ENCODE data around the gene MTMR3.

Gene MTMR3

DNA sequence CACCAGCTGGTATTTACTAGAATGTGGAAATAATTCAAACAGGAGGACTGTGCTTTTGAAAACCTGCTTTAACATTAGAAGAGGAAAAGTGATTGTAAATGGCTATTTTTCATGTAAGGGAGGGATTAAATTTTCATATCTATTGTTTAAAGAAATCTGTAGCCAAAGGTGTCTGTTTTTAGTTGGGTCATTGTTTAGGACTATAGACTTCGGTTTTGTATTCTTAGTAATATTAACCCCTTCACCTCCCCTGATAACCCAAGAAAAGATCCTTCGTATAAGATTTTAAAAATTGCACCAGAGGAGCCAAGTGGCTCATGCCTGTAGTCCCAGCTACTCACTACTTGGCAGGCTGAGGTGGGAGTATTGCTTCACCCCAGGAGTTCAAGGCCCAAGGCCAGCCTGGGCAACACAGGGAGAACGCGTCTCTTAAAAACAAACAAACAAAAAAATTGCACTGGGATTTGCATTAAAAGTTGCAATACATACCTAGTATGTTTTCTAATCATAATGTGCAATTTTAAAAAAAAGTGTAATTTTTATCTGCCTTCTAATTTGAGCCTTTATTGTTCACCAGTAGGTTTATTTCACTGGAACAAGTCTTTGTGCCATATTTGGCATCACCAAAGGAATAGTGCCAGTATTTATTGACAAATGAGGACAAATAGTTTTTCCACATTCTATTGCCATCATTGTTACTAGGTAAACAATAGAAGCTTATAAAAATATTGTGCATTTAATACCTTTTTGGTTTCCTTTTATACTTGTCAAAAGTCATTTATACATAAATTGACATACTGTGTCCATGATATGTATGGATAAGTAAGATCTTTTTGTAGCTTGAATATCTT, 34.3 kb downstream of the MTMR3 start:
- no peak for DNase-seq

DNA sequence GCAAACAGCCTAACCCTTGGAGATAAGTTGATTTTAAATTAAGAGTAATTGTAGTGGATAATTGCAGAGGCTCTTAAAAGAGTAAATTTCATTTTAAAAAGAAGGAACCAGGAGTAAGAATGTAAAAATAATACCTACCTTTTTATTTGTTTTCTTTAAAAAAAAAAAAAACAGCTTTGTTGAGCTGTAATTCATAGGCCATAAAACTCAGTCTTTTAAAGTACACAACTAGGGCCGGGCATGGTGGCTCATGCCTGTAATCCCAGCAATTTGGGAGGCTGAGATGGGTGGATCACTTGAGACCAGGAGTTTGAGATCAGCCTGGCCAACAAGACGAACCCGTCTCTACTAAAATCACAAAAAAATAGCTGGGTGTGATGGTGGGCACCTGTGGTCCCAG, 42.4 kb downstream of the MTMR3 start:
- DNase-seq = no peak

DNA sequence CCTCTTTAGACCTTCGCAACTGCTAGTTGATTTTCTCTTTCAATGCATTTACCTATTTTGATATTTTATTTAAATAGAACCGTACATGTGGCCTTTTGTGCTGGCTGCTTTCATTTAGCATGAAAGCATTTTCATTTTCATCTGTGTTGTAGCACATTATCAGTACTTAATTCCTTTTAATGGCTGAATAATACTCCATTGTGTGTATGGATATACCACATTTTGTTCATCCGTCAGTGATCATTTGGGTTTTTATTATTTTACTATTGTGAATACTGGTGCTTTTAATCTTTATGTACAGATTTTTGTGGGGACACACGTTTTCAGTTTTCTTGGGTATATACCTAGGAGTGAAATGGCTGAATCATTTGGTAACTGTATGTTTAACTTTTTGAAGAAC, 43.1 kb downstream of the MTMR3 start:
- no peak for DNase-seq

DNA sequence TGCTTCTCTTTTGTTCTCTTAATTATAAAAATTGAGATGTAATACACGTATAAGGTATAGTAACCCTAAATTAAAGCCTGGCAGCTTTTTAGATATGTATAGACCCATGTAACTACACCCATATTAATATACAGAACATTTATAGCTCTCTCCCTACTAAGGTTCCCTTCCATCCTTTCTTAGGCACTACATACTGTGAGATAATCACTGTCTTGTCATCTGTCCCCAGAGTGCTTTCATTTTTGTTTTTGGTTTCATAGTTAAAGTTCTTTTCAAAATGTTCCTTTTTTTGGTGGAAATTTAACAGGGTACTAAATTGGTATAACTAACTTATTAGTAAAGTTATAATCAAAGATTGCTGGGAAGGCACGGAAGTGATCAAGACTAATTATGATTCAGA, 49.2 kb downstream of the MTMR3 start:
- DNase-seq = peak; percentile 73

DNA sequence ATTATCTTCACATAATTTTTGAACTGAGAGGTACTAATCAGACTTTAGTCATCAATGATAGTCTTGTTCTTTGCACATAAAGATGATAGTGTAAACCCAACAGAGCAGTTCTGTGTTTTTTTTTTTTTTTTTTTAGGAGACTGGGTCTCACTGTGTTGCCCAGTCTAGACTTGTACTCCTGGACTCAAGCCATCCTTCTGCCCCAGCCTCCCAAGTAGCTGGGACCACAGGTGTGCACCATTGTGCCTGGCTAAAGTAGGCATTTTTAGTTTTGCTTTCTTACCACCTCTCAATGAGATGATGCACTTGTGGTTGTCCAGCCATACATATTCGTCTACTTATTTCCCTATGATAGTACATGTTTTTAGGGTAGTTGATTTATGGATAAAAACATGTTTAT, 50.6 kb downstream of the MTMR3 start:
- DNase-seq = no peak

DNA sequence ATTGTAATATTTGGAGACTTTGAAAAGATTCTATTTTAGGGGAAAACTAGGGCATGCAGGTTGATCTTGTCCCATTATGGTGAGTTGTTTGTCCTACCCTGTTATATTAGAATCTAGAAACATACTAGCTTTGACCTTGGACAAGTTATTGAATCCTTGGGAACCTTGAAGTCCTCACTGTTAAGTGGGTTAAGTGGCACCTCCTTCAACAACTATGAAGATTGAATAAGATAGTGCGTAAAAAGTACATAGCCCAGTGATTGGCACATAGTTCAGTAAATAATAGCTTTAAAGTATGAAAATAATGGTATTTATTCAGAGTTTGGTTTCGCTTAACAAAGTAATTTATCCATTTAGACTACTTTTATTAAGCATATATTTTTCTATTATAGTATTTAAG, 51.6 kb downstream of the MTMR3 start:
- DNase-seq = no peak

DNA sequence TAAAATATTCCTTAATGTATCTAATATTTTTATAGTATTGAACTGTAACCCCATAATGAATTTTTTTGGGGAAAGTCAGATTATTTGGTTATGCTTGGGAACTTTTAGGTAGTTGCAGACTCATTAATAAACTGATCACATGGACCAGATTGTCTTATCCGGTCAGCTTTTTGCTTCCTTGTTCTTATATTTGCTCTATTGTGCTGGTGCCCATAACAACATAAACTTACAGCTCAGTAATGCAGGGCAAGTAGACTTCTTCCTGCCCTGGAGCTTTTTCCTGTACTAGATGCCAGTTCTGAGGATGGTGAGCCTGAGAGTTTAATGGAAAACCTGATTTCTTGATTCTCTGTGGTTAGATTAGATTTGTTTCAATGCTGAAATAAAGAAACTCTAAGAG, 53.2 kb downstream of the MTMR3 start:
- DNase-seq = no peak

DNA sequence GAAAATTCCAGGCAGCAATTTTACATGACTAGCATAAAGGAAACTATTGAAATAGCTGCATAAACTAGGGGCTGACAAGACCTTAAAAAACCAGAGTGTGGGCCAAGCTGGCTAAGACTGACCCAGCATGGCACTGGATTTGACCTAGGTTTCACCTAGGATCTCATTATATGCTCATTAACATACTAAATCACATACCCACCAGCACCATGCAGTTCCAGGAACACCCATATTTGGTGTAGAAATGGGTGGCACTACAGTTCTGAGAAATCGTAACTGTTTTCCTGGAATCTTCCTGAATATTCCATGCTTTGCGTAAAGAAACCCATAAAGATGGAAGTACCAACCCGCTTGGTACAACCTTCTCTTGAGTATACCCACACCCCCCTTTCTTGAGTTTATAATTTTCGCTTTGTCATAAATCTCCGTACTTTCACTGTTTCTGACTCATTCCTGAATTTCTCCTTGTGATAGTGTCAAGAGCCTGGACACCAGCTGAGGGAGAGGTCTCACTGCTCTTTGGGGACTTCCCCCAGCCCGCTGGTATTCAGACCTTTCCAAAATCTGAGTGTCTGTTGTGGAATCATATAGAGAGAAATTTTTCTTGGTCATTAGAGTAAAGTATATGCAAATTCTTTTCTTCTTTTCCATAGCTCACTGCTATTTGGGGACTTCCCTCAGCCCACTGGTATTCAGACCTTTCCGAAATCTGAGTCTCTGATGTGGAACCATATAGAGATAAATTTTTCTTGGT, 55.1 kb downstream of the MTMR3 start:
- DNase-seq = peak; percentile 86

DNA sequence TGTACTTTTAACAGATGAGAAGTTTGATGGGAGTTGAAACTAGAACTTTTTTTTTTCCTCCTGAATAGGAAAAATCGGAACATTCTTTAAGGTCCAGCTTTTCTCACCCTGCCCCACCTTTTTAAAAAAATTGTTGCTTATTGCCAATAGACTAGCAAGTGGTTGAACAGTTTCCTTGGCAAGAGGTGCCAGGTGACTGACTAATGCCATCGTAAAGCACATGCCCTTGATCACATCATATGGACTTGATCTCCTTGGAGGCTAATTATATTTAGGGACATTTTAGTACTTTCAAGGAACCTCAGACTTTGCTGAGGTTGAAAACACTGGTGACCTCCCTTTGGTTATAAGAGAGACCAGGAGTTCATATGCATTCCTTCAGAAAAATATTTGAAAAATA, 57.6 kb downstream of the MTMR3 start:
- DNase-seq = no peak

DNA sequence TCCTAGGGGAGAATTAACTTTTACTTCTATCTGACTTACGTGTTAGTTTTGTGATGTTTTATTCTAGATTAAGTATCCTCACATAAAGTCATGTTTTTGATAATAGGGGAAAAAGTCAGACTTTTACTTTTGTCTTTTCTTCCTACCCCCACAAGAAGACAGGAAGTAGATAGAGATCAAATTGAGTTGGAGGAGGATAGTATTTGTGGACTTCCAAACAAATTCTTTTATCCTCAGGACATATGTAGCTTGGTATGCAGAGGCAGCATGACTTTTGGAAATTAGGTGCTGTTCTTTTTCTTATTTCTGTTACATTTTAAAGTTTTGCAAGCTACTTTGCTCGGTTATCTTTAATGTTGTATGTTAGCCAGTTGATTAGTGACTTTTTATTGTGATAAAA, 61.4 kb downstream of the MTMR3 start:
- DNase-seq = no peak

DNA sequence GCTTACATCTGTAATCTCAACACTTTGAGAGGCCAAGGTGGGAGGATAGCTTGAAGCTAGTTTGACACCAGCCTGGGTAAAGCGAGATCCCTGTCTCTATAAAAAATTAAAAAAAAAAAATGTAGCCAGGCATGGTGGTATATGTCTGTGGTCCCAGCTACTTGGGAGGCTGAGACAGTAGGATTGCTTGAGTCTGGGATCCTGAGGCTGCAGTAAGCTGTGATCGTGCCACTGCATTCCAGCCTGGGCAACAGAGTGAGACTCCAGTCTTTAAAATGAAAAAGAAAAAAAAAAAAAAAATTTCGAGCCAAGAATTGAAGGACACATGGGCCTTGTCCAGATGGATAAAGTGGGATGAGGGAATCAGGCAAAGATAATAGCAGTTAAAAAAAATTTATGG, 62.5 kb downstream of the MTMR3 start:
- DNase-seq = no peak

DNA sequence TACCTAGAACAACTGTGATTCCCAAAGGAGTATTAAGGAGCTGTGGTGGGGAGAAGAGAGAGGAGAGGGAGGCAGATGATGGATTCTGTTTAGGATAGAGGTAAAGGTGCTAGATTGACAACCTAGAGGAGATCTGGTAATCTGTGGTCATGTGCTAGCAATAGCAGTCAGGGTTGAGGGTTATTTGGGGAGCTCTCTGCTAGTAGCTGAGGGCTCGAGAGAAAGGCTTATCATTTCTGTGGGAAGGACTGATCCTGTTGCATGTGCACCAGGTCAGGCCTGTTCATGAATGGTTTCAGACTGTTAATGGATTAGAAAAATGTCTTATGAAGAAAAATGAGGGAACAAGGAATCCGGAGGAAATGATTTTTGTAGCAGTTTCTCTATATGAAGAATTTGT, 63.2 kb downstream of the MTMR3 start:
- no peak for DNase-seq

DNA sequence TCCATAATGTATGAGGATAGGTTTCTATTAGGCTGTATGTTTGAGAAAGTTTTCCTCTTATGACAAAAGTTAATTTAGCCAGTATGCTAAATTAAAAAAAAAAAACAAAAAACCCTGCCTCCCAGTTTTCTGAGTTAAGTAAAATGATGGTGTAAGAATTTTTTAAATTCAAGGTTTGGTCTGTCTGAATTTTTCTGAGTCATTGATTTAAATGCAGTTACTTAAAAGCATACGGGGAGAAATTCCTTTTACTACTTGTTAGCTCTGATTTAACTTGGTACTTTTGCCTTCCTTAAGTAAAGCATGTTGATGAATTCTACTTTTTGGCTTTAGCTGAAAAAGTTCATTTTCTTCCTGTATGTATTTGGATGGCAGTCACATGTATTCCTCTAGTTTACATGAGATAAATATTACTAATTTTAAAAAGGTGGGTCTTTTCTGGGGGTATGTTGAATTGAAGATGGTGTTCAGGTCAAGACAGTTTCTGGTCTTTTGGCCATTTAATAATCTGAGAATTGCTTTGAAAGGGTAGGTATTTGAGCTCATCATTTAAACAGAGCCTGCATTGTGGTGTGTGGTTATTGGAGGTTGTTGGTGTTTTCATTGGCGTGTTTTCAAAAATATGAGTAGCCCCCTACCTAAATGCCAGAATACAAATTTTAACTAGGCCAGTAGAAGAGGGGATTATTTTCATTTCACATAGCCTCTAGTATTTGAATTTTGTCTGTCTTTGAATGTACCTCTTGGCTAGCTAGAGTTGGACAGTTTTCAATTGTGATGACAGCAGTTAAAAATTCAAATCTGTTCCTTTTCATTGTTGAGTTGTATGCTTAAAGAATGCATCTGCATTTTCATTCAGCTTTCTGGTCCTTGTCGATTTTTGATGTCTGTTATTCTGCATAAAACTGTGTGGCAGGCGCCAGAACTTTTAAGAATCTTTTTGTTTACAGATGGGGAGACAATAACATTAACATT, 64.7 kb downstream of the MTMR3 start:
- DNase-seq = no peak

DNA sequence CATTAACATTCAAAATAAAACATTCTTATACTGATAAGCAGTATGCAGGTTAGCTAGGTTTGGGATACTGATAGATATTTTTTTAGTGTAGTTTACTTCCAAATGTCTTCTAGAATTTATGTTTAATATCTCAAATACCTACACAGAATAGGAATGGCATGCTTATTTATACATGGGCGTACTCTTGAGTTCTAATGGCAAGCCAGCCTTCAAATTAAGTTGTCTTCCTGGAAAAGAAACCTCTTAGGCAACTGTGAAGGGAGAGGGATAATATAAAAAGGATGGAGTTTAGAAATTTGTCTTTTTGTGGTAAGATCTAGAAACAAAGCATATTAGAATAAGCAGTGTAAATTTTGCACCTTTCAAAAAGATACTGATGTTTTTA, 65.4 kb downstream of the MTMR3 start:
- no peak for DNase-seq

DNA sequence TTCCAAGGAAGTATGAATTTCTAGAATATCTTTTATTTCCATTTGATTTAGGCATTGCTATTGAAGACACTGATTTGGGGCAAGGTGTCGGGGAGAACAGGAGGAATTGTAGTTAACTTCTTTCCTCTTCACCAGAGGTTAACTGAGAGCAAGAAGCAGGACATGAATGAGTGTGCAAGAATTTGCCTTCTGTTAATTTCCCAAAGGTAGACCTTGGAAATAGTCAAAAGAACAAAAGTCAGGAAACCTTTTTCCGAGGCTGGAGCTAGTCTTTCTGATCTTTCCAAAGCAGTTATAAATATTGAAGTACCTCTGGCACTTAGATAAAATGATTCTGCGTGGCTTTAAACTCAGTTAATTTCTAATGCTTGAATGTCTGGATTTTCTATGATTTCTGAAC, 66.9 kb downstream of the MTMR3 start:
- DNase-seq = no peak

DNA sequence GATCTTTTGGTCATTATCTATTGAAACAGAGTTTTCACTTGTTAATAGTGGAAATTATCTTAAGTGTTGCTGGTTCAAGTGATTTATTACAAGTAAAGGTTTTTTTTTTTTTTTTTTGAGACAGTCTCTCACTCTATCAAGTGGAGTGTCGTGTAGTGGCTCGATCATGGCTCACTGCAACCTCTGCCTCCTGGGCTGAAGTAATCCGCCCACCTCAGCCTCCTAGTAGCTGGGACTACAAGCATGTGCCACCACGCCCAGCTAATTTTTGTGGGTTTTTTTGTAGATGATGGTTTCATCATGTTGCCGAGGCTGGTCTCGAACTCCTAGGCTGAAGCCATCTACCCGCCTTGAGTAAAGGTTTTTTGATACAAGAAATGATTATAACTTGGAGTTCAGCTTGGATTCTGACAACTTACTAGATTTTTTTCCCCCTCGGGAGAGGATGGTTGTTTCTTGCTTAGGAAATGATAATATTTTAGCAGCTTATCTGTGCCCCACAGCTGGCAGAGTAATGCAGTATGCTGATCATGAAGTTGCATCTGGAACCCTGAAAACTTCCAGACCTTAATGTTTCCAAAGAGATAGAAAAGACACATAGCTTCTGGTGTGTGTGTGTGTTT, 68.9 kb downstream of the MTMR3 start:
- DNase-seq = peak; percentile 61

DNA sequence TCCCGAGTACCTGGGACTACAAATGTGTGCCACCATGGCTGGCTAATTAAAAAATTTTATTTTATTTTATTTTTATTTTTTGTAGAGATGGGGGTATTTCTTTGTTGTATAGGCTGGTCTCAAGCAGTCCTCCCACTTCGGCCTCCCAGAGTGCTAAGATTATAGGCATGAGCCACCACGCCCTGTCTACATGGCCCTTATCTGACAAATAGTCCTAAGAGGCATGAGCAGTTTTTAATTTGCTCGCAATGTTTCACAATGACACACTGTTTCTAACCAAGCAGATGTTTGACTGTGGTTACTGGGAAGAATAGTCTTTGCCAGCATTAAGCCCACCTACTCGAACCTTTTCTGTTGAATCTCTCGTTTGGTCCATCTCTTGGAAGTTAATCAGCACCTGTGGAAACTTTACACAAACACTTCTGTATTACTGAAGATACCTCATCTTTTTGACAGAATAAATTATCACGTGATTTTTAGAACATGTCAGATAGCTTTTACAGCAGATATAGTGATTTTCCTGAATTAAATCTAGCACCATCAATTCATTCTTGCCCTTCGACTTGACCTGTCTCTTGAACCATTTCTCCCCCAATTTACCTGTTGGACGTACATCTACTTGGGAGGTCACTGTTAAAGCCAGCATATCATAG, 71.4 kb downstream of the MTMR3 start:
- DNase-seq = no peak

DNA sequence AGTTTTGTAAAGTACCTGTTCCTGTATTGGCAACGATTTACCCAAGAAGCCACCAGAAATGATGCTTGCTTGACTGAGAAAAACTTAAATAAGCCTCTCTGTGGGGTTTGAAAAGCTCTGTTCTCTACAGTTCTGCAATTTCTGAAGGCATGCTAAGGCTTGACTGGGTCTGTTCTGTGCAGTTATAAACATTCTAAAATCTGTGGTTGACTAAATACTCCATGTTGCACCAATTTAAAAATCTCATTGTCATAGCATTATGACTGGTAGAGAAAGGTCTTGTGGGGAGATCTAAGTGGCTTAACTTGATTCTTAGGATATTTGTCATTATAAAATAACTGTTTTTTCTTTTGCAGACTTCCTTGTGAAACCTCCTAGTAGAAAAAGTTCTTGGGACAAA, 73.7 kb downstream of the MTMR3 start:
- DNase-seq = no peak

DNA sequence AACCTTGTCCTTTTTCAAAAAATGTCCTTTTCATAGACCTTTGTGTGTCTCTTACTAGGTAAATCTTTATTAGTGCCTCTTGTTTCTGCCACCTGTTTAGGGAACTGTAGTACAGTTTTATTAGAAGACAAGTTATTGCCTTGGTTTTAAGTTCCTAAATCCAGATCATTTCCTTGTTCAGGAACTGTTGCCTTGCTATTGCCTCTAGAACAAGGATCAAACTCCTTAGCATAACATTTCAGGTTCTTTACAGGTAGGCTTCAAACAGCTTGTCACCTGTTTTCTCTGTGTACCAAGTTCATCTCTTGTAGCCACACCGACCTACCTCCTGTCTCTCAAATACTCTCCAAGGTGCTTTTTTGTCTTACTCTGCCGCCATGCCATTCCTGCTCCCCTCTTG, 75.2 kb downstream of the MTMR3 start:
- DNase-seq = no peak

DNA sequence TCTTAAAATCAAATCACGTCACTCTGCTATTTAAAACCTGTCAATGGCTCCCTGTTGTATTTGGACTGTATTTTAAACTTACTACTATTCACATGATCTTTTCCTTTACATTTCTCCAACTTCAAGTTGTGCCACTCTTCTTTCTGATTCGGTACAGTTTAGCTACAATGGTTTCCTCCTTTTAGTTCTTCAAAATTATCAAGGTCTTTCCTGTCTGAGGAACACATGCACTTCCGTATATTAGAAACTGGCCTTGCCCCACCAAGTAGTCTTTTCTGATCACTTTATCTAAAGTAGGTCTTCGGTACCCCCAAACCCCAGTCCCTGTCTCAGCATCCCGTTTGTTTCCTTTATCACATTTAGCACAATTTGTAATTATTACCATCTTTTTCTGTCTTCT, 81.8 kb downstream of the MTMR3 start:
- DNase-seq = peak; percentile 56

DNA sequence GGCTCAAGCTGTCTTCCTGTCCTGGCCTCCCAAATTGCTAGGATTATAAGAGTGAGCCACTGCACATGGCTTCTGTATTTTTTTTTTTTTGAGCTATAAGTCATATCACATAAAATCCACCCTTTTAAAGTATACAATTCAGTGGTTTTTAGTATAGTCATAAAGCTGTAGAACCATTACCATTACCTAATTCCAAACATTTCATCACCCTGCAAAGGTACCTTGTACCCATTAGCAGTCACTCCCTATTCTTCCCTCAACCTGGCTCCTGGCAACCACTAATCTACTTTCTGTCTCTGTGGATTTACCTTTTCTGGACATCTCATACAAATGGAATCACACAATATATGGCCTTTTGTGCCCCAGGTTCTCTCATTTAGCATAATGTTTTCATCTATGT, 84.5 kb downstream of the MTMR3 start:
- DNase-seq = no peak

DNA sequence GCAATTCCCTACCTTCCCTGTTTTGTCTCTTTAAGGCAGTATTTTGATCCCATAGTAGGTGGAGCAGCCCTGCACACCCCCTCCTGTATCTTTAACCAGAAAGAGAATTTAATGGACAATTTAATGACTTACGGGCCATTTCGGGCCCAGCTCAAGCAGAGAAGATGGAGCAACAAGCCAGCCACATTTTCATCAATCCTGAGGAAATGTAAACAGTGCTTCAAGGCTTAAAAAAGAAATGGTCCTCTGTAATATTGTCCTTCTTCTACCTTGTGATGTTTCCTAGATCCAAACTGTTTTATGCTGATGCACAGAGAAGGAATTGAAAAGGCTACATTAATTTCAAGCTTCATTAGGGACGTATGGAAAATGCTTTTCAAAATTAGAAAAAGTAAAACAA, 88.6 kb downstream of the MTMR3 start:
- DNase-seq = no peak
